Epithelial cell of alveolus of lung (primary cell): ENCODE data around the gene PCDHGB5. TPM values are rescaled to one million over a fixed set of nuclear protein-coding genes. Genes with fewer than 3 reads are reported as not detected.

ENCODE experiments used
- total RNA-seq: library from RNA; depleted of rRNA; stranded (reverse); fragments of >200 nt; gene quantifications from 2 replicates; pipeline ENCODE4 v1.2.1, GENCODE V29; 2015

PCDHGB5 gene
- total RNA-seq, 1 donor from 2014 or later = 7.6 TPM

DNA sequence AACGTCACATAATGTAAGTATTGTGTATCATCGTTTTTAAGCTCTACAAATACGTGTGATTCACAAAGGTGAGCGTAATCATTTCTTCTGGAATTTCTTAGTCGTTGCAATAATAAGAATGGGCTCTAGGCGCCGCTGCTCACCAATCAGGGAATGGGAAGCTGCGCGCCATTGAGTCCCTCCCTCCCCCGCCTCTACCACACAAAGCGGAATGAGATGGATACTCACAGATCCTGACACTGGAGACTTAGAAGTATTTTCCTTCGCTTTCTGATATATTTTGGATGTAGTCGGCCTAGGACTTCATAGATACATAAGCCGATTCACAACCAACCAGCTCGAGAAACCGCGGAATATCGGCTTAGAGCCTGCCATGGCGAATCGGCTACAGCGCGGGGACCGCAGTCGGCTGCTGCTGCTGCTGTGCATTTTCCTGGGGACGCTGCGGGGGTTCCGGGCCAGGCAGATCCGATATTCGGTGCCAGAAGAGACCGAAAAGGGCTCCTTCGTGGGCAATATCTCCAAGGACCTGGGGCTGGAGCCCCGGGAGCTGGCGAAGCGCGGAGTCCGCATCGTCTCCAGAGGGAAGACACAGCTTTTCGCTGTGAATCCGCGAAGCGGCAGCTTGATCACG is 23.2 kb downstream of the PCDHGB5 start, which contains the start of gene PCDHGA11:
Gene PCDHGA11 (plus strand): TSS at position 197 of the 634 bp plus-strand sequence. CDS start 177 bp downstream, at position 374.

DNA sequence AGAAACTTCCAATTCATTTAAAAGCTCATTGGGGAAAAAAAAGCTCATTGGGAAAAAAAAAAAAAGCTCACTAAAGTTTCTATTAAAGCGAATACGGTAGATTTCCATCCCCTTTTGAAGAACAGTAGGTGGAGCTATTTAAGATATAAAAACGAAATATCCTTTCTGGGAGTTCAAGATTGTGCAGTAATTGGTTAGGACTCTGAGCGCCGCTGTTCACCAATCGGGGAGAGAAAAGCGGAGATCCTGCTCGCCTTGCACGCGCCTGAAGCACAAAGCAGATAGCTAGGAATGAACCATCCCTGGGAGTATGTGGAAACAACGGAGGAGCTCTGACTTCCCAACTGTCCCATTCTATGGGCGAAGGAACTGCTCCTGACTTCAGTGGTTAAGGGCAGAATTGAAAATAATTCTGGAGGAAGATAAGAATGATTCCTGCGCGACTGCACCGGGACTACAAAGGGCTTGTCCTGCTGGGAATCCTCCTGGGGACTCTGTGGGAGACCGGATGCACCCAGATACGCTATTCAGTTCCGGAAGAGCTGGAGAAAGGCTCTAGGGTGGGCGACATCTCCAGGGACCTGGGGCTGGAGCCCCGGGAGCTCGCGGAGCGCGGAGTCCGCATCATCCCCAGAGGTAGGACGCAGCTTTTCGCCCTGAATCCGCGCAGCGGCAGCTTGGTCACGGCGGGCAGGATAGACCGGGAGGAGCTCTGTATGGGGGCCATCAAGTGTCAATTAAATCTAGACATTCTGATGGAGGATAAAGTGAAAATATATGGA is 32.8 kb downstream of the PCDHGB5 start, which contains the start of gene PCDHGA12:
Gene PCDHGA12 (plus strand): TSS at position 176 of the 782 bp plus-strand sequence. CDS start 253 bp downstream, at position 429.

Other genes starting within 250 kb of the PCDHGB5 start
- gene PCDHB6, start 247.9 kb upstream of the PCDHGB5 start, total RNA-seq = 0.64 TPM in 1 of 2 replicates, not detected in the other
- gene PCDHB7, start 225.3 kb upstream of the PCDHGB5 start, total RNA-seq = under 0.01 and 1.9 TPM in 2 replicates
- not detected in 2 replicates for gene PCDHB8, start 220.2 kb upstream of the PCDHGB5 start, total RNA-seq
- 0.08 and 0.13 TPM in 2 replicates for gene PCDHB16, start 215.6 kb upstream of the PCDHGB5 start, total RNA-seq
- gene PCDHB9, start 210.8 kb upstream of the PCDHGB5 start, total RNA-seq = 0.08 TPM in 1 of 2 replicates, not detected in the other
- gene PCDHB10, start 205.6 kb upstream of the PCDHGB5 start, total RNA-seq = 0.13 and 0.24 TPM in 2 replicates
- 0.13 and 1.7 TPM in 2 replicates for gene PCDHB11, start 198.3 kb upstream of the PCDHGB5 start, total RNA-seq
- 0.08 TPM in 1 of 2 replicates, not detected in the other for gene PCDHB12, start 189.2 kb upstream of the PCDHGB5 start, total RNA-seq
- gene PCDHB13, start 184.0 kb upstream of the PCDHGB5 start, total RNA-seq = 0.26 and 1.0 TPM in 2 replicates
- 1.4 TPM in 1 of 2 replicates, not detected in the other for gene PCDHB14, start 174.6 kb upstream of the PCDHGB5 start, total RNA-seq
- under 0.01 and 0.48 TPM in 2 replicates for gene PCDHB15, start 152.6 kb upstream of the PCDHGB5 start, total RNA-seq
- not detected in 2 replicates for gene SLC25A2, start 93.9 kb upstream of the PCDHGB5 start, total RNA-seq
- 45.3 and 69.6 TPM in 2 replicates for gene TAF7, start 77.2 kb upstream of the PCDHGB5 start, total RNA-seq
- 0.13 and 0.64 TPM in 2 replicates for gene PCDHGA1, start 67.4 kb upstream of the PCDHGB5 start, total RNA-seq
- gene PCDHGA2, start 59.2 kb upstream of the PCDHGB5 start, total RNA-seq = 0.39 and 3.8 TPM in 2 replicates
- gene PCDHGA3, start 54.1 kb upstream of the PCDHGB5 start, total RNA-seq = 0.65 and 0.72 TPM in 2 replicates
- 0.39 and 2.2 TPM in 2 replicates for gene PCDHGB1, start 47.8 kb upstream of the PCDHGB5 start, total RNA-seq
- 0.78 and 6.0 TPM in 2 replicates for gene PCDHGA4, start 42.9 kb upstream of the PCDHGB5 start, total RNA-seq
- 0.39 and 3.0 TPM in 2 replicates for gene PCDHGB2, start 38.0 kb upstream of the PCDHGB5 start, total RNA-seq
- 0.13 and 1.3 TPM in 2 replicates for gene PCDHGA5, start 33.8 kb upstream of the PCDHGB5 start, total RNA-seq
- gene PCDHGB3, start 27.7 kb upstream of the PCDHGB5 start, total RNA-seq = 0.39 and 6.1 TPM in 2 replicates
- gene PCDHGA6, start 24.1 kb upstream of the PCDHGB5 start, total RNA-seq = 1.0 and 3.0 TPM in 2 replicates
- 0.65 and 4.0 TPM in 2 replicates for gene PCDHGA7, start 15.2 kb upstream of the PCDHGB5 start, total RNA-seq
- 3.7 and 9.3 TPM in 2 replicates for gene PCDHGB4, start 10.2 kb upstream of the PCDHGB5 start, total RNA-seq
- 0.65 and 1.2 TPM in 2 replicates for gene PCDHGA8, start 5.3 kb upstream of the PCDHGB5 start, total RNA-seq
- 1.4 and 7.8 TPM in 2 replicates for gene PCDHGA9, start 4.8 kb downstream of the PCDHGB5 start, total RNA-seq
- 1.2 and 5.7 TPM in 2 replicates for gene PCDHGB6, start 10.1 kb downstream of the PCDHGB5 start, total RNA-seq
- gene PCDHGA10, start 15.0 kb downstream of the PCDHGB5 start, total RNA-seq = 3.4 and 11.8 TPM in 2 replicates
- 7.2 and 23.6 TPM in 2 replicates for gene PCDHGB7, start 19.7 kb downstream of the PCDHGB5 start, total RNA-seq
- gene PCDHGA11, start 23.1 kb downstream of the PCDHGB5 start, total RNA-seq = 5.9 and 13.7 TPM in 2 replicates
- gene PCDHGA12, start 32.6 kb downstream of the PCDHGB5 start, total RNA-seq = 10.2 and 17.4 TPM in 2 replicates
- 51.5 and 161 TPM in 2 replicates for gene PCDHGC3, start 78.0 kb downstream of the PCDHGB5 start, total RNA-seq
- gene PCDHGC4, start 87.1 kb downstream of the PCDHGB5 start, total RNA-seq = 0.13 and 3.1 TPM in 2 replicates
- 0.78 and 1.1 TPM in 2 replicates for gene PCDHGC5, start 91.1 kb downstream of the PCDHGB5 start, total RNA-seq
- gene DIAPH1, start 221.1 kb downstream of the PCDHGB5 start, total RNA-seq = 25.1 and 49.1 TPM in 2 replicates
- 49.8 and 53.3 TPM in 2 replicates for gene HDAC3, start 238.9 kb downstream of the PCDHGB5 start, total RNA-seq
- gene RELL2, start 239.1 kb downstream of the PCDHGB5 start, total RNA-seq = 2.4 and 3.7 TPM in 2 replicates